G401.6 (cell line): ENCODE data around the gene EMP2.
"Not testable (repeated sequence)": the region's sequence is repeated elsewhere in the genome, so short reads cannot be mapped to it uniquely, and the experiment has no call there.

Experiments
- FAIRE-seq: peaks from 2 replicates; lab custom pipeline; 2012; peaks lifted over from hg19 to GRCh38; lab: Jason Lieb, UNC

EMP2 gene

GRCh38 chr16:10578474-10579316, 1.7 kb downstream of the EMP2 start:
- FAIRE-seq, result no peak

- no peak for FAIRE-seq
Measured at GRCh38 chr16:10577305-10578202, 2.8 kb downstream of the EMP2 start.

GRCh38 chr16:10576390-10577304, 3.8 kb downstream of the EMP2 start:
- no peak for FAIRE-seq

- no peak for FAIRE-seq
Measured at GRCh38 chr16:10575506-10576130, 4.8 kb downstream of the EMP2 start.

DNA sequence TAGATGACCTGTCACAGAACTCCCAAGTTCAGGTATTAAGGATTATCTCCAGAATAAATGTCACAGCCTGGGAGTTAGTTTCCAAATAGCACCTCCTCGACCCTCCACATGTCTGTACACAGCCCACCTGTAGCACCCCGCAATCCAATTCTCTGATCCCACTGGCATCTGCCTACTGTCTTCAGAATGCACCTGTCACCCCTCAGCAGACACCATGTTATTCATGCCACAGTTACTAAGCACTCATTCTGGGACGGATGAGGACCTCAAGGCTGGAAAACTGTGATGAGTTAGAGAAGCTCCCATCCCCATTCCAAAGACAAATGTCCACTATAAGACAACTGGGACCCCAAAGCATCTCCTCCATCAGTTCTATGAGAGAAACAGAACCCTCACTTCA, 7.8 kb downstream of the EMP2 start:
- FAIRE-seq, result no peak

DNA sequence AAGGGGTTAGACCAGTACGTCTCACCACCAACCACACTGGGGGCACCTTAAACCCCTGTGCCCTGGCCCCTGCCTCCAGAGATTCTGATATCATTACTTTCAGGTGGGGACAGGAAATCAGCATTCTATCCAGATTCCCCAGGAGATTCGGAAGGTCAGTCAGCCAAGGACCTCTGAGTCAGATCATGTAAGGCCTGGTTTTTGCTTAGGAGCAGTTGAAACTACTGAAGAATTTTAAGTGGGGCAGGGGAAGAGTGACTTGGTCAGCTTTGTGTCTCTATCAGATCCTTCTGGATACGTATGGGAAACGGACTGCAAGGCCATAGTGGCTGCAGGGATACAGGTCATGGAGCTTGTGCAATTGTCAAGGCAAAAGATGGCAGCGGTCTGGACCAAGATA, 9.0 kb downstream of the EMP2 start:
- no peak for FAIRE-seq

- FAIRE-seq, result no peak
Measured at GRCh38 chr16:10569621-10570020, 10.8 kb downstream of the EMP2 start.

- FAIRE-seq, result no peak
Measured at GRCh38 chr16:10566613-10567012, 13.8 kb downstream of the EMP2 start.

- no peak for FAIRE-seq
Measured at GRCh38 chr16:10565167-10565566, 15.2 kb downstream of the EMP2 start.

DNA sequence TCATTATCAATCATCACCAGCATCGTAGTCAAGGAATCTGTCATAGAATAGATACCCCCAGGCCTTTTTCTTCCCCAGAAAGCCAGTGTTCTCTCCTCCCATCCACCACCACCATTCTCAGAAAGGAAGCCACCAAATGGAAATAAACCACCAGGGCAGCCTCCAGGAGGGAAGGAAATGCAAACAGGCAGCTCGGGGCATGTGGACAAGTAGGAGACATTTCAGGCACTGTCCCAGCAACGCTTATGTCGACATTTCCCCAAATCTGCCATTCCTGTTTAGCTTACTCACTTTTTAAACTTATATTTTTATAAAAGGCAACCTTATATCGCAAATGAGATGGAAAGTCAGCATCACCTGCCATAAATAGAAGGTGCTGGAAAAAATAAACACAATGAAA, 15.8 kb downstream of the EMP2 start:
- no peak for FAIRE-seq

- no peak for FAIRE-seq
Measured at GRCh38 chr16:10562361-10562899, 18.0 kb downstream of the EMP2 start.

DNA sequence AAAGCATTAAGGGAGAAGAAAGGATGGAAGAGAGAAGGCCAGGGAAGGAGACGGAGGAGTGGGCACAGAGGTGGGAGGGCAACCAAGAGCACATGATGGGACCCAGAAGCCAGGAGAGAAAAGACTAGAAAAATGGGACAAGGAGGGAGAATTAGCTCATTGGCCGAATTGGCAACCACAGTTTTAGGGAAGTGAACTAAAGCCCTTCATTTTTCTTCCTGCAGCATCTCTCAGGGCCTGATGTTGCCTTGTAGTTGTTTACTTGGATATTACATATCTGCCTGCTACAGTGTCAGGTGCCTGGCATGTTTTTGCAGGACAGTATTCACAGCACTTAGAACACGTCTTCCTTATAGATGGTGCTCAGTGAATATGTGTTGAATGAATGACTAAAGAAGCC, 19.0 kb downstream of the EMP2 start:
- no peak for FAIRE-seq

- no peak for FAIRE-seq
Measured at GRCh38 chr16:10561001-10561400, 19.4 kb downstream of the EMP2 start.

GRCh38 chr16:10559792-10560191, 20.6 kb downstream of the EMP2 start:
- FAIRE-seq, result not testable (repeated sequence)

DNA sequence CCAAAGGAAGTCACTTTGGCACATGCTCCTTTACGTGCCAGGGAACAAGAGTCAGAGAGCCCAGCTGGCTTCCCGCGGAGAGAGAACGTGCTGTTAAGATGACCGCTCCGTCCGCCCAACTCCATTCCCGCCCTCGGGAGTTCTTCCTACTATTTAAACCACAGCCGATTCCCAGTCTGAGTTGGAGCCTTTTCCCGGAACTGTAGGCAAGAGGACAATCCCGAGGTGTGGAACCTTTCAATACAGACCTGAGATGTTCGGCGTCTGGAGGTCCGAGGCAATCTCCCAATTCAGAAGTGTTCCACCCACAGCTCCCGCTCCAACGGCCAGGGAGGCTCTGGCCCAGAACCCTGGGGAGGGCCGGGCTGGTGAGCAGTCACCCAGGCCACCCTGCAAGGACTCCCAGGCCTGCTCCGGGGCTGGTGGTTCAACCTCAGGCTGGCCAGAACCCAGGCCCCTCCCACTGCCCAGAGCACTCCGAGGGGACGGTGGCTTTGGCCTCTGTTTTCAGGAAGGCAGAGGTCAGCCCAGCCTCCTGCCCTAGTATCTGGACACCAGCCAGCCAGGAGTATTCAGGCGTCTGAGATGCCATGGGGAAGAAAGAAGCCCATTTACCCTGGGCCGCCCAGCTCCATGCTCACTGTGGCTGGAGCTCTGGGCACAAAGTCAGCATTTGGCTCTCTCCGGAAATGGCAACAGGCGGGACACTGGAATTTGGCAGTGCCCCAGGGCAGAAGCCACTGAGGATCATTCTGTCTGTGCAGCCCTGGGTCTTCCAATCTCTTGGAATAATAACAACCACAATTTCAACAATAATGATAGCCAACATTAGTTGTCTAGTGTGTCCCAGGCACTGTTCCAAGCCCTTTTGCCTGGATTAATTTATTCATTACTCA, 21.4 kb downstream of the EMP2 start:
- no peak for FAIRE-seq

- no peak for FAIRE-seq
Measured at GRCh38 chr16:10558305-10558704, 22.1 kb downstream of the EMP2 start.

DNA sequence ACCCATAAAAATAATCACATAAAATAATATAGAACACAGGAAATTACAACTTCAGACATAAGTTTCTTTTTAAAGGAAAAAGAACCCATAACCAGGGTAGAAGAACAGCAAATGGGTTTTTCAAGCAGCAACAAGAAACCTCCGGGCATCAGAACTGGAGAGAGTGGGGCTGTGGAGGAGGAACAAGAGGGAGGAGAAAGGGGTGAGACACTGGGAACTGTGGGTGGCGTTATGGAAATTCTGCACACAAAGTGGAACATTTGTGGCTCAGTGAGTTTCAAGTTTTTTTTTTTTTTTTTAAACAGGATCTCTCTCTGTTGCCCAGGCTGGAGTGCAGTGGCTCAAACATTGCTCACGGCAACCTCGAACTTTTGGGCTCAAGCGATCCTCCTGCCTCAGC, 22.6 kb downstream of the EMP2 start:
- no peak for FAIRE-seq

- no peak for FAIRE-seq
Measured at GRCh38 chr16:10556236-10556635, 24.2 kb downstream of the EMP2 start.

DNA sequence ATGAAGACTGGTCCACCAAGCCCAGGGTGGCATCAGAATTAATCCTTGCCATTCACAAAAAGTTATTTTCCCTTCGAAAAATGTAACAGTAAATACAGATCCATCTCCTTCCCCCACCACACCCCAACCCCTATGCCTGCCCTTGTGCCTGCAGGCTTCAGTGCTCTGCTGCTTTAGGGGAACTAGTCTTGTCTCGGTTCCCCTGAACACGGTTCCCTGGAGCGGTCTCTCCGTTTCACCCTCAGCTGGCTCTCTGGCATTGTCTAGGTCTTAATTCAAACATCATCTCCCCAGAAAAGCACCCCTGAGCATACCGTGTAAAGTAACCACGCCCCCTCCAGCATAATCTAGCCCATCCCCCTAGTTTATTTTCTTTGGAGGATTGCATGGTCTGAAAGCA, 25.8 kb downstream of the EMP2 start:
- no peak for FAIRE-seq

DNA sequence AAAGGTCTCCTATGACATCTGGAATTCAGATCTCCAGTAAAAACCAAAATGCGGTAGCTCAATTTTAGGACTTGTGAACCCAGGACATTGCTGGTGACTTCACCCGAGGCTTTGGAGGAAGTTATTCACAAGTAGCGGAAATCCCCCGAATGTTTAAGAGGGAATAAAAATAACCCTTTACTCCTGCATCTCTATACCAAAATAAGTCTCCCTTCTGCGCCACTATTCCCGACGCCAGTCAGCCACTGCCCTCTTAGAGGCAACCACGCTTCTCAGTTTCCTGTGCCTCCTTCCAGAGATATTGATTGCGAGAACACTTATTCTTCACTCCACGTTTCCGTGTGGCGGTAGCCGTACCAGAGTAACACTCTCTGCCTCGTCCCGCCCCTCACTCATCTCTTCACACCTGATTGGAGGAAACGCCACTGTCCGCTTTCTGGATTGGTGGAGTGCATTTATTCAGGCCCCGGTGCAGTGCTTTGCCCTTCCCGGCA, 27.4 kb downstream of the EMP2 start:
- FAIRE-seq, result no peak
